Pericardium fibroblast (primary cell): ENCODE measurements around the gene SYT8. TPM values are rescaled to one million over a fixed set of nuclear protein-coding genes. Genes with fewer than 3 reads are reported as not detected.

Experiments
- total RNA-seq: library from RNA; depleted of rRNA; stranded (reverse); fragments of >200 nt; gene quantifications from 2 replicates; pipeline ENCODE4 v1.2.3, GENCODE V29; 2015

The SYT8 gene
- 0.35 TPM in 1 of 2 replicates, not detected in the other for total RNA-seq

GRCh38 chr11:1834779-1835670 lies at the start of gene SYT8:
TSS of gene SYT8 (plus strand) at chr11:1834990. CDS start at chr11:1835106, 116 bp downstream.

GRCh38 chr11:1838426-1839144 lies 3.8 kb downstream of the SYT8 start, which contains the start of gene TNNI2:
TSS of gene TNNI2 (plus strand) at chr11:1838981. CDS start at chr11:1839697, 716 bp downstream.

DNA sequence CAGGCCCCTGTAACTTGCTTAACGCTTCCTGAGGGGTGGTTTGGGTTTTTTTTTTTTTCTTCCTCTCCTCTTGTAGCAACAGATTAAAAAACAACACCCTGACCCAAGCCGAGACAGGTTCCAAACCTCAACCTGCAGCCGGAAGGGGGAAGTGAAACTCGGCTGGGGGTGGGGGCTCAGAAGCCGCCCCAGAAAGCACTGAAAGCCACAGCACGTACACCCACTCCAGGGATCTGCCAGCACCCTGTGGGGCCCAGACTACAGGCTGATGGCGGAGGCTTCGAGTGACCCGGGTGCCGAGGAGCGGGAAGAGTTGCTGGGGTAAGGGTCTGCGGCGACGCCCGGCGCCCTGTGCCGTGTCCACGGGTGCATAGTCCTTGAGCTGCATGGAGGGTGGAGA lies 18.1 kb downstream of the SYT8 start, which contains the start of gene LSP1:
LSP1 (plus strand) TSS at position 208 of the 400 bp plus-strand sequence; CDS start at position 269, 61 bp downstream.

Other genes with a start within 250 kb of the SYT8 start
- gene KRTAP5-1, start 249.7 kb upstream of the SYT8 start, total RNA-seq = not detected in 2 replicates
- gene KRTAP5-2, start 236.7 kb upstream of the SYT8 start, total RNA-seq = not detected in 2 replicates
- gene KRTAP5-3, start 226.5 kb upstream of the SYT8 start, total RNA-seq = not detected in 2 replicates
- not detected in 2 replicates for gene KRTAP5-4, start 212.9 kb upstream of the SYT8 start, total RNA-seq
- not detected in 2 replicates for gene KRTAP5-5, start 205.2 kb upstream of the SYT8 start, total RNA-seq
- gene KRTAP5-6, start 137.8 kb upstream of the SYT8 start, total RNA-seq = not detected in 2 replicates
- 0.51 and 0.82 TPM in 2 replicates for gene IFITM10, start 84.4 kb upstream of the SYT8 start, total RNA-seq
- gene CTSD, start 71.1 kb upstream of the SYT8 start, total RNA-seq = 453 and 464 TPM in 2 replicates
- gene TNNI2, start 4.0 kb downstream of the SYT8 start, total RNA-seq = 0.94 TPM in 1 of 2 replicates, not detected in the other
- gene LSP1, start 18.1 kb downstream of the SYT8 start, total RNA-seq = 29.5 and 34.2 TPM in 2 replicates
- not detected in 2 replicates for gene PRR33, start 56.9 kb downstream of the SYT8 start, total RNA-seq
- gene TNNT3, start 84.7 kb downstream of the SYT8 start, total RNA-seq = 12.3 and 28.9 TPM in 2 replicates
- 63.6 and 67.1 TPM in 2 replicates for gene MRPL23, start 112.3 kb downstream of the SYT8 start, total RNA-seq
- 18,433 and 25,558 TPM in 2 replicates for gene H19, start 162.9 kb downstream of the SYT8 start, total RNA-seq